ENCODE data around the gene RBM10. TPM values are rescaled to one million over a fixed set of nuclear protein-coding genes. Genes with fewer than 3 reads are reported as not detected.

Gene RBM10
- total and polyA plus RNA-seq, 2 experiments from 2014 or later, result 39.5 to 101 TPM

GRCh38 chrX:47200385-47201150, 55.5 kb downstream of the RBM10 start (continued):
- no peak for TF ChIP-seq ZNF462 (CRISPR knock-in tag; IDR thresholded peaks at IDR 0.05)

- Mint-ChIP-seq H3K27ac (no peak overlapping the region), H3K9me3 (no peaks in the 10 kb centered on the region)
- peaks cover 26% of the 10 kb centered on the region for H3K36me3 ChIP-seq (ENCODE audit: insufficient read depth)
Observed at GRCh38 chrX:47201345-47201944, 56.4 kb downstream of the RBM10 start.

More at GRCh38 chrX:47201345-47201944, 56.4 kb downstream of the RBM10 start:
- peaks cover 14% of the 10 kb centered on the region for H3K27me3 Mint-ChIP-seq (ENCODE audit: insufficient read depth, low read depth, poor library complexity)
- TF ChIP-seq EZH2 (IDR thresholded peaks at IDR 0.05; ENCODE audit: low read depth, unreplicated experiment) (no peak), ZNF114 (CRISPR knock-in tag; IDR thresholded peaks at IDR 0.05) (no peak), STAT1 (IDR thresholded peaks at IDR 0.05; ENCODE audit: unreplicated experiment) (no peak), NANOG (IDR thresholded peaks at IDR 0.05; ENCODE audit: borderline replicate concordance) (no peak), EZH2phosphoT487 (IDR thresholded peaks at IDR 0.05; ENCODE audit: unreplicated experiment) (no peak)
- no peak overlapping the region for H3K4me3 Mint-ChIP-seq
- ATAC-seq, result no peak
- Histone ChIP-seq H3K27me3 (ENCODE audit: insufficient read depth) (no peaks in the 10 kb centered on the region), H3K4me2 (no peak overlapping the region), H3F3A (replicated peaks; ENCODE audit: low read depth) (no peaks in the 10 kb centered on the region), H3K4me3 (no peak overlapping the region), H3K9me2 (ENCODE audit: insufficient read depth) (no peaks in the 10 kb centered on the region), H3K79me2 (replicated peaks; ENCODE audit: insufficient read depth) (peaks cover 17% of the 10 kb centered on the region), H3K4me1 (ENCODE audit: insufficient read depth) (peaks cover 3% of the 10 kb centered on the region; the same call in 1 of the 2 replicates), H2AFZ (no peak overlapping the region), H3K27ac (ENCODE audit: low read depth) (no peak overlapping the region), H4K20me1 (replicated peaks; ENCODE audit: insufficient read depth) (peaks cover 5% of the 10 kb centered on the region)
- peaks cover 98% of the 10 kb centered on the region for H3K36me3 Mint-ChIP-seq (ENCODE audit: low read depth)
- peaks cover 23% of the 10 kb centered on the region for H3K4me1 Mint-ChIP-seq
- no peak for DNase-seq (ENCODE audit: low spot score)

Data from GM23338 (cell line).